Stimulated activated naive CD4-positive, alpha-beta T cell (primary cell): ENCODE measurements around the gene LCA5.
A peak's percentile ranks its signal among the peaks of the same experiment; 100 is the strongest.
"Not testable (repeated sequence)": the region's sequence is repeated elsewhere in the genome, so short reads cannot be mapped to it uniquely, and the experiment has no call there.

ENCODE experiments used
- DNase-seq, 6 experiments: peaks; one replicate each; lab custom pipeline; 2025; lab: John Stamatoyannopoulos, UW

LCA5 gene

DNA sequence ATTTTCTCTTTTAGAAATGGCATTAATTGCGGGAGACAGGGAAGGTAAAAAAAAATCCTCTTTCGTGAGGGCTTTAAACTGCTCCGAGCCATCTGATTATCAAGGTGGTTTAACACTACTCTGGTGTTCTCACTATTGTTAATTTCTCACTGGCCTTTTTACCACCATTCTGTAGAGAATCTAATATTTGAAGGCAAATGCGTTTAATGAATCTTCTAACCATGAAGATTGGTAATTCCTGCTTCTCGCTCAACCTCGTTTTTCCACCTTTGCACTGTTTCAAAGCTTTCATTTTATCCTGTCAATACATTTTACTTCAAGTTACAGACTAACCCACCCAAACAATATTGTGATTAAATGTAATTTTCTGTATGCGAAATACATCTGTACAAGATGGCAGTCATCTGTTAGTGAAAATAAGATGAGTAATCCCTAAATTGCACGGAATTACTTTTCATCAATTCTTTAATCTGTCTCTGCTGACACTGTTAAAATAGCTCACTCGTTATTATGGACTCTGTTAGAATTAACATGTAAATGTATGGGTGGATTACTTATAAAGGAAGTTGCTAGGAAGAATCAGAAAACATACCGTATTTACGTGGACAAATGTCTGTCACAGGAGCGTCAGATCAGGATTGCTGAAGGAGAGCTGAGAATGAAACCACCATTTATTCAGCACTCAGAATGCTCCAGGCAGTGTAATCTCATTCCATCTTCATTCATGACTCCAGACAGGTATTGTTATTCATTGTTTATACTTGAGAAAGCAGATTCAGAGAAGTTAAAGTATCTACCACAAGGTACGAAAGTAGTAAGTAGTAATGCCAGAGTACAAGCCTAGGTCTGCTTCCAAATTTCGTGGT, 1.1 kb upstream of the LCA5 start:
- no peak for DNase-seq

DNA sequence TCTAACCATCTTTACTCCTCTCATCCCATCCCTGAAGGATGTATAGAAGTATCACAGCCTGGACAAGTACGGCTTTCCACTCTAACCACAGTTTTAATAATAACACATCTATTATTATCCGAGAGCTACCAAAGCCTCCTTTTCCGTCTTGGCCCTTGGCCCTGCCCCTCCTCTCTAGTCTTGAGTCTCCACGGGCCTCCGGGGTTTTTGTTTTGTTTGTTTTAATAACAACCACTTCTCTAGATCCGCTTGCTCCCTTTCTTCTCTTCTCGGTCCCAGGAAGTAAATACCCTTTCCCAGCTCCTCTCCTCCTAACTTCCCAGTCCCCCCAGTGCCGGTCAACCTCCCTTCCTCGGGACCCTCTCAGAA, 661 bp downstream of the LCA5 start:
- peak in 2 of 6 experiments; percentile 21 to 22 for DNase-seq

DNA sequence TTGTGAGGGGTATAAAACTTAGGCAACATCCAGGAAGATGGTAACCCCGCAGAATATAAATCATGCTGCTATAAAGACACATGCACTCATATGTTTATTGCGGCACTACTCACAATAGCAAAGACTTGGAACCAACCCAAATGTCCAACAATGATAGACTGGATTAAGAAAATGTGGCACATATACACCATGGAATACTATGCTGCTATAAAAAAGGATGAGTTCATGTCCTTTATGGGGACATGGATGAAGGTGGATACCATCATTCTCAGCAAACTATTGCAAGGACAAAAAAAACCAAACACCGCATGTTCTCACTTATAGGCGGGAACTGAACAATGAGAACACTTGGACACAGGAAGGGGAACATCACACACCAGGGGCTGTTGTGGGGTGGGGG, 7.7 kb downstream of the LCA5 start:
- not testable (repeated sequence) for DNase-seq

DNA sequence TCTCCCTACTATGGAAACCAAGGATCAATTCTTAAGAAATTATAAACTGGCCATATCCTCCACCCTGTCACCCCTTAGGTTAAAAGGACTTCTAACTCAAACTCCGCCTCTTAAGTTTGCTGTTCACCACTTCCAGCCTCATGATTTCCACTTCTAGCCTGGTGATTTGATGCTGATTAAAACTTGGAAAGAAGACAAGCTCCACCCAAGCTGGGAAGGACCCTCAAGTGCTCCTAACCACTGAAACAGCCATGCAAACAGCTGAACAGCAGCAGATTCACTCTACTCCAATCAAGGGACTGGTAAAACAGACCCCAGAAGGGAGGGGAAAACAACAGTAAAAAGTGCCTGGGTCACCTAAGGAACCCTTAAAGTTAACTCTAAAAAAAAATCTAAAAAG, 10.3 kb downstream of the LCA5 start:
- no peak for DNase-seq

DNA sequence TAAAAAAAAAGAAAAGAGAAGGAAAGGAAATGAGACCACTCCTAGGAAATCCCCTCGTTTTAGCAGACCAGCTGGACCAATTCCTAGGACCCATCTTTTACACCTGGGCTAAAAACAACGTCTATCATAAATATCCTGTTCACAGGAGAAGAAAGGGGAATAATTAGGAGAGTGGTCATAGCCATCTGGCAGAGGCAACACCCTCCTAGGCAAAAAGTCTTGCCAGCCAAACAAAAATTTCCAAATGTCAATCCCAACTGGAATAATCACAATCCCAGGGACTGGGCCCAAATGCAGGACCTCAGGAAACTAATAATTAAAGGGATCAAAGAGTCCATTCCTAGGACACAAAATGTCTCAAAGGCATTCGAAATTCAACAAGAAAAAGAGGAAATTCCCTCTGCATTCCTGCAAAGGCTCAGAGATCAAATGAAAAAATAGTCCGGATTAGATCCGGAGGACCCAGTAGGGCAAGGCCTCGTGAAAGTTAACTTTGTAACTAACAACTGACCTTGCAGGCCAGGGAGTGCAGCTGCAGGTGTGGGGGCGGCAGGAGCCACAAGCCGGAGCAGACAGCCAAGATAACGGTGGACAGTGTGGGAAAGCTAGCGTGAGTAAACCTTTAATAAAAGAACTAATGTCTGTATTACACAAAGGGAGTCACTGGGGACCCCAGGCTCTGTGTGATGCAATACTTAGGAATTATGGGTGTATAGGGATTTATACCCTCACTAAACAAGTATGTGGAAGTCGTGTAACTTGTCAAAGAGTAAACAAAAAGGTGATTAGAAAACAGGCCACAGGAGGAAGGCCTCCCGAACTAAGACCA, 11.7 kb downstream of the LCA5 start:
- no peak for DNase-seq

DNA sequence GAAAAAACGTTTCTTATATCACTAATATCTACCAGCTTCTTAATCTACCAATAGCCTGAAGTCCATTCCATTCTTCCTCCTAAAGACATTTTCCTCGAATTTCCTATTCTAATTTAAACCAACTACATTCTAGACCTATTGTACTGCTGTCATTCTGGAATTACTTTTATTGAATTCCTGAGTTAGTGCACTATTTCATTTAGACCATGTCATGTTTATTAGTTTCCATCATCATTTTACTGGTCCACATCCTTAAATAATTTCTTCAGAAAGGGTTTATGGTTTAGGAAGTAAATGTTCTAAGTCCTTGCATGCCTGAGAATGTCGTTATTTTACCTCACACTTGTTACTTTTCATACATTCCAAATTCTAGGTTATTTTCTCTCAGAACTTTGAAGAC, 13.2 kb downstream of the LCA5 start:
- no peak for DNase-seq

DNA sequence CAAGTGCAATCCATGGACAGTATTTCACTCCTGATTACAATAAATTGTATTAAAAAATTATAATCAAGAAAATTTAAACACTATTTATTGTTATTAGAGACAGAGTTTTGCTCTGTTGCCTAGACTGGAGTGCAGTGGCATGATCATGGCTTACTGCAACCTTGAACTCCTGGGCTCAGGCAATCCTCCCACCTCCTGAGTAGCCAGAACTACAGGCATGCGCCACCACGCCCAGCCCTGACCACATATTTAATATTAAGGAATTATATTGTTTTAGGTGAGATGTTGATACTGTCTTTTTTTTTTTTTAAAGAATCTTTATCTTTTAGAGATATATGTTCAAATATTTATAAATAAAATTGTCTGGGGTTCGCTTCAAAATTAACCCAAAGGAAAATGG, 14.6 kb downstream of the LCA5 start:
- no peak for DNase-seq

DNA sequence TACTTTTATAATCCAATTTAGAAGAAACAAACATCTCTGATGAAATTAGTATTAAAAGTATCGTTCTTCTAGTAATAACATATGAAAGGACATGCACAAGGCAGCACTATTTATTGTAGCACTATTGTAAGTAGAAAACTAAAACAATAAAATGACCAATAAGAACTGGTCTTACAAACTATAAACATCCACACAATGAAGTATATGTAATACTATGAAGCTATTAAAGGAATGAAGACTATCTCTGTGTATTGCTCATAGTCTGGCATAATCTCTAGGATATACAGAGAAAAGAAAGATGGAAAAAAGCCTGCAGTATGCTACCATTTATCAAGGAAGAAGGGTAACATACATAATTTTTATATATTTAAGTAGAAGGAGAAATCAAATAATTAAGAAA, 16.7 kb downstream of the LCA5 start:
- DNase-seq: no peak

GRCh38 chr6:79518842-79519241, 18.4 kb downstream of the LCA5 start:
- no peak for DNase-seq

GRCh38 chr6:79515436-79515835, 21.8 kb downstream of the LCA5 start:
- no peak for DNase-seq

GRCh38 chr6:79513111-79513510, 24.1 kb downstream of the LCA5 start:
- no peak for DNase-seq

GRCh38 chr6:79512014-79512413, 25.2 kb downstream of the LCA5 start:
- DNase-seq: no peak

DNA sequence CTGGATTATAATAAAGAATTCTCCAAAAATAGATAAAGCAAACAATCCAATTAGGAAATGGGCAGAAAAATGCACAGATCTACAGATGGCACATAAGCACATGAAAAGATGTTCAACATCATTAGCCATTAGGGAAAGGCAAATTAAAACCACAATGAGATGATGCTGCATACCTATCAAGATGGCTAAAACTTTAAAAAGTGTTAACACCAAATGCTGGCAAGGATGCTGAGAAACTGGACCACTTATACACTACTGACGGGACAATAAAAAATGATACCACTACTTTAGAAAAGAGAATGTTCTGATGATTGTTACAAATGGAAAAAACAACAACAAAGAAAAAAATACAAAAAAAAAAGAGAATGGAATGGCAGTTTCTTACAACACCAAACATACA, 26.5 kb downstream of the LCA5 start:
- DNase-seq: no peak

DNA sequence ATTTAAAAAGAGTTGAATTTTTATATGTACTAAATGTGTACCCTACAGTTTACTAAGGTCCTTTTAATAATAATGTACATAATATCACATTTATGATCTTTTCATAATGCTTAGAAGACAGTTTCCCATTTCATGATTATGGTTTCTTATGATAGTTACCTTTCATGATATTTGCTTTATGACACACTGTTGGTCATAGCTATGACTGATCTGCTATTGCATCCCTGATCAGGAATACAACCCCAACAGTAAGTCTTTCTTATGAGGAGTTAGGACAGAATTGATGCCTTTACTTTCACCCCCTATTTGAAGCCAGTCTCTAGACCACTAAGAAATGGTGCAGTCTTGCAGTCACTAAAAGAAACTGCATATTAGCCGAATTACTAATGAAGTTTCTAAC, 31.0 kb downstream of the LCA5 start:
- DNase-seq: no peak

GRCh38 chr6:79504372-79504771, 32.9 kb downstream of the LCA5 start:
- no peak for DNase-seq

- no peak for DNase-seq
These were observed 38.4 kb downstream of the LCA5 start for GRCh38 chr6:79498842-79499241.

- DNase-seq: no peak
These were observed 42.0 kb downstream of the LCA5 start for GRCh38 chr6:79495246-79495645.

DNA sequence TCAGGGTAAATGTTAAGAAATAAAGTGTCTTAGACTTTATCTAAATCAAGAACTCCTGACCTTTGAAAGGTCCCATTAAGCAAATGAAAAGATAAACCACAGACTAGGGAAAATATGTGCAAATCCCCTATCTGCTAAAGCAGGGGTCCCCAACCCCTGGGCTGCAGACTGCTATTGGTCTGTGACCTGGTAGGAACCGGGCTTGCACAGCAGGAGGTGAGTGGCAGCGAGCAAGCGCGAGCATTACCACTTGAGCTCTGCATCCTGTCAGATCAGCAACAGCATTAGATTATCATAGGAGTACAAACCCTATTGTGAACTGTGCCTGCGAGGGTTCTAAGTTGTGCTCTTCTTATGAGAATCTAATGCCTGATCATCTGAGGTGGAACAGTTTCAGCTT, 42.4 kb downstream of the LCA5 start:
- DNase-seq: no peak

DNA sequence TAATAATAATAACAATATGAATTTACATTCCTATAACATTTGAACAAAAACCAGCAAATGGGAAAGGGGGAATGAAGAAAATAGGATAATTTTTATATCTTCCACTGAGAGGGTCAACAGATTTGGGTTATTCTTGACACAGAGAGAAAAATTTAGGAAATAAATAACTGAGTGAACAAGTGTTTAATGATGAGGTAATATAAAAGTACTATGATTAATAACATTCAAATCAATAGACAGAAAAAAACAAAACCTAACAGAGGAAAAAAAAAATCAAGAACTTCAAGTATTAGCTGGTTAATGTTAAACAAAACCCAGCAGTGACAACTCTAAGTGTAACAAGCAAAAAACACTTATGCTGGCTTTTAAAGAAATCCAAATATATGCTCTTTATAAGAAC, 66.5 kb downstream of the LCA5 start:
- DNase-seq: no peak

GRCh38 chr6:79469376-79470246, 67.6 kb downstream of the LCA5 start:
- no peak for DNase-seq

DNA sequence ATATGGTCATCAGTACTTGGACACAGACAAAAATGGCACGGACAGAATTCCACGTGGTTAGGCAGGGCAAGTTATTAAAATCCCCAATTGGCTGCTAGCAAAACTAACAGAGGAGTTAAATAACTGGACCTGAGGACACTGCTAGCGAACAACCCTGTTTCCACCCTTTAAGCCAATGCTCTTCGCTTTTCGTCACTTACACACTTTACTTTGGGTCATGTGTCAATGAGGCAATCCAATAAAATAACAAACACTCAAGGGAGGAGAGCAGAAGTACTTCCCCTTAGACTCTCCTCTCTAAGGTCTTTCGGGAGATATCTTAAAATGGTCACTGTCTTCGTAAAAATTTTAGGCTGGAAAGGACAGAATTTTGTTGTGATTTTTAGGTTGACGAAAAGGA, 68.6 kb downstream of the LCA5 start:
- DNase-seq: no peak

DNA sequence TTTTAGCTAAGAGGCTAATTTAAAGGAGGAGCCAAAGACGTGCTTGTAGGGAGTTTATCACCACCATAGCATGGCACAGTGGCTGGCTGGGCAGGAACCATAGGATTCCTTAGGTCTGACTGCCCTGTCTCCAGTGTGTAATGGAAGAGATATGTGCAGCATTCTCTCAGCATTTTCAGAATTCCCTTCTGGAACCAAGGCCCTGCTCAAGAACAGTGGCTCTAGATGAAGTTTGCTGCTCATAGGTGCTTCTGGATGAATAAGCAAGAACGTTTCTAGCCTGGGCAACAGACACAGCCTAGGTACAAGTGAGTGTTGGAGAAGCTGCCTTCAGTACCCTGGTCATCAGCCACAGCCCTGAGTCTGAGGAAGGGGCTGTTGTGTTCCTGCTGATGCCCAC, 69.1 kb downstream of the LCA5 start:
- DNase-seq: no peak
